H1 (cell line): ENCODE measurements around the gene RPS19. TPM values are rescaled to one million over a fixed set of nuclear protein-coding genes. Genes with fewer than 3 reads are reported as not detected.

Experiments used
- CHD2 ChIP-seq: IDR thresholded peaks from 2 replicates; pipeline ENCODE4 v1.6.1; 2012; ENCODE audit warnings: low read length, improper control_type of control experiment
- E2F6 ChIP-seq: IDR thresholded peaks from 2 replicates; pipeline ENCODE4 v1.6.1; 2012; ENCODE audit warnings: inconsistent platforms
- FOSL1 ChIP-seq: IDR thresholded peaks from 2 replicates; pipeline ENCODE4 v1.6.1; 2011; ENCODE audit warnings: mild to moderate bottlenecking, low read depth, low read length, moderate library complexity; ENCODE audit not compliant: insufficient read depth
- GABPA ChIP-seq: IDR thresholded peaks from 2 replicates; pipeline ENCODE4 v1.6.1; 2011; ENCODE audit warnings: mild to moderate bottlenecking, low read length, moderate library complexity, borderline replicate concordance; ENCODE audit not compliant: insufficient read depth
- GTF2F1 ChIP-seq: IDR thresholded peaks from 2 replicates; pipeline ENCODE4 v1.6.1; 2012; ENCODE audit warnings: low read depth, low read length, improper control_type of control experiment, borderline replicate concordance
- POLR2AphosphoS5 ChIP-seq: IDR thresholded peaks from 2 replicates; pipeline ENCODE4 v1.6.1; 2011; ENCODE audit warnings: low read depth, low read length
- polyA plus RNA-seq, 7 experiments: library from polyadenylated mRNA; depleted of rRNA in 3 of 7; stranded (reverse) in 5 of 7; unstranded in 2 of 7; fragments of >200 nt in 5 of 7; fragments of 200-250 nt in 2 of 7; gene quantifications; 1 replicate in 5 of 7; 2 replicates in 1 of 7; 4 replicates in 1 of 7; pipeline versions ENCODE4 v1.2.1 to v1.2.3, GENCODE V29; 2011 to 2013; ENCODE audit warnings: missing spikeins in 2 of 7, mixed read lengths in 2 of 7
- total RNA-seq: library from RNA; stranded (reverse); fragmentation: NEBNext Ultra II Directional; extraction: Animal tissue kit (Norgen Biotek cat#: 25700); gene quantifications from 2 replicates; pipeline ENCODE4 v1.2.1, GENCODE V29; 2021

Gene RPS19
- total and polyA plus RNA-seq, 2 of the 8 experiments (the other 6 are each of a cell fraction or from before 2014, with no cell fraction given) = 2,817 to 5,751 TPM

GRCh38 chr19:41862445-41862986 lies 2.5 kb downstream of the RPS19 start (continued):
- TF ChIP-seq GTF2F1 = no peak
- TF ChIP-seq E2F6 = no peak
- no peak for TF ChIP-seq FOSL1
- TF ChIP-seq GABPA = no peak
- no peak for TF ChIP-seq CHD2
- peak; percentile 72; the same call in 1 of the 2 replicates for TF ChIP-seq POLR2AphosphoS5
